ENCODE measurements around the gene C1QTNF8. TPM values are rescaled to one million over a fixed set of nuclear protein-coding genes. Genes with fewer than 3 reads are reported as not detected.

Gene C1QTNF8
- total RNA-seq, 1 donor from 2014 or later, result not detected

- Histone ChIP-seq H3K4me1 (peaks cover 7% of the 10 kb centered on the region), H3K27ac (replicated peaks) (no peak overlapping the region), H3K9me3 (replicated peaks) (no peaks in the 10 kb centered on the region), H3K27me3 (ENCODE audit: low read depth) (peaks cover 98% of the 10 kb centered on the region), H3K4me3 (no peak overlapping the region), H3K36me3 (no peaks in the 10 kb centered on the region)
- intact Hi-C loops (cut with micrococcal nuclease), result no loop called here
- no peak for DNase-seq
- no peak for TF ChIP-seq CTCF (IDR thresholded peaks at IDR 0.05; ENCODE audit: borderline replicate concordance)
Observed at GRCh38 chr16:1107731-1108130, 11.7 kb upstream of the C1QTNF8 start.

- no peaks in the 10 kb centered on the region for H3K9me3 ChIP-seq (replicated peaks)
- H3K4me3 ChIP-seq, result no peak overlapping the region
- no peak for TF ChIP-seq CTCF (IDR thresholded peaks at IDR 0.05; ENCODE audit: borderline replicate concordance)
- peaks cover 7% of the 10 kb centered on the region for H3K4me1 ChIP-seq
- intact Hi-C loops (cut with micrococcal nuclease), result no loop called here
- H3K27ac ChIP-seq (replicated peaks), result no peak overlapping the region
- peaks cover 96% of the 10 kb centered on the region for H3K27me3 ChIP-seq (ENCODE audit: low read depth)
- H3K36me3 ChIP-seq, result no peaks in the 10 kb centered on the region
- DNase-seq, result no peak
Observed at GRCh38 chr16:1107141-1107540, 11.1 kb upstream of the C1QTNF8 start.

GRCh38 chr16:1106659-1107058 is 10.6 kb upstream of the C1QTNF8 start:
- Histone ChIP-seq H3K36me3 (no peaks in the 10 kb centered on the region), H3K9me3 (replicated peaks) (no peaks in the 10 kb centered on the region), H3K27me3 (ENCODE audit: low read depth) (peaks cover 96% of the 10 kb centered on the region), H3K4me3 (no peak overlapping the region), H3K27ac (replicated peaks) (no peak overlapping the region), H3K4me1 (peaks cover 7% of the 10 kb centered on the region)
- intact Hi-C loops (cut with micrococcal nuclease), result no loop called here
- TF ChIP-seq CTCF (IDR thresholded peaks at IDR 0.05; ENCODE audit: borderline replicate concordance), result no peak
- DNase-seq, result no peak

GRCh38 chr16:1105888-1106620 is 10.0 kb upstream of the C1QTNF8 start:
- Histone ChIP-seq H3K36me3 (no peaks in the 10 kb centered on the region), H3K9me3 (replicated peaks) (no peaks in the 10 kb centered on the region), H3K4me3 (no peak overlapping the region), H3K4me1 (peaks cover 7% of the 10 kb centered on the region), H3K27me3 (ENCODE audit: low read depth) (peaks cover 96% of the 10 kb centered on the region), H3K27ac (replicated peaks) (no peak overlapping the region)
- intact Hi-C loops (cut with micrococcal nuclease), result no loop called here
- TF ChIP-seq CTCF (IDR thresholded peaks at IDR 0.05; ENCODE audit: borderline replicate concordance), result peak; percentile 84
- DNase-seq, result peak; percentile 47

GRCh38 chr16:1103636-1103980 is 7.6 kb upstream of the C1QTNF8 start:
- no peak for TF ChIP-seq CTCF (IDR thresholded peaks at IDR 0.05; ENCODE audit: borderline replicate concordance)
- no peak overlapping the region for H3K27ac ChIP-seq (replicated peaks)
- no peak overlapping the region for H3K4me3 ChIP-seq
- H3K4me1 ChIP-seq, result peaks cover 17% of the 10 kb centered on the region
- intact Hi-C loops (cut with micrococcal nuclease), result no loop called here
- H3K36me3 ChIP-seq, result no peaks in the 10 kb centered on the region
- no peak for DNase-seq
- no peaks in the 10 kb centered on the region for H3K9me3 ChIP-seq (replicated peaks)
- peaks cover 91% of the 10 kb centered on the region for H3K27me3 ChIP-seq (ENCODE audit: low read depth)

Data from left ventricle myocardium inferior (tissue), 1 donor.